ENCODE results near the gene CELF2.

CELF2 gene

GRCh38 chr10:11227103-11227502 is 209.4 kb downstream of the CELF2 start:
- TF ChIP-seq, protein P1, sequence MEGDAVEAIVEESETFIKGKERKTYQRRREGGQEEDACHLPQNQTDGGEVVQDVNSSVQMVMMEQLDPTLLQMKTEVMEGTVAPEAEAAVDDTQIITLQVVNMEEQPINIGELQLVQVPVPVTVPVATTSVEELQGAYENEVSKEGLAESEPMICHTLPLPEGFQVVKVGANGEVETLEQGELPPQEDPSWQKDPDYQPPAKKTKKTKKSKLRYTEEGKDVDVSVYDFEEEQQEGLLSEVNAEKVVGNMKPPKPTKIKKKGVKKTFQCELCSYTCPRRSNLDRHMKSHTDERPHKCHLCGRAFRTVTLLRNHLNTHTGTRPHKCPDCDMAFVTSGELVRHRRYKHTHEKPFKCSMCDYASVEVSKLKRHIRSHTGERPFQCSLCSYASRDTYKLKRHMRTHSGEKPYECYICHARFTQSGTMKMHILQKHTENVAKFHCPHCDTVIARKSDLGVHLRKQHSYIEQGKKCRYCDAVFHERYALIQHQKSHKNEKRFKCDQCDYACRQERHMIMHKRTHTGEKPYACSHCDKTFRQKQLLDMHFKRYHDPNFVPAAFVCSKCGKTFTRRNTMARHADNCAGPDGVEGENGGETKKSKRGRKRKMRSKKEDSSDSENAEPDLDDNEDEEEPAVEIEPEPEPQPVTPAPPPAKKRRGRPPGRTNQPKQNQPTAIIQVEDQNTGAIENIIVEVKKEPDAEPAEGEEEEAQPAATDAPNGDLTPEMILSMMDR (IDR thresholded peaks at IDR 0.05) = no peak
- Histone ChIP-seq H3K27me3 (no peaks in the 10 kb centered on the region), H3K27ac (no peak overlapping the region), H3K36me3 (peaks cover 0 to 7% (median 0%) of the 10 kb centered on the region in 3 donors), H3K9me3 (no peaks in the 10 kb centered on the region), H3K4me1 (peaks cover 0 to 7% (median 0%) of the 10 kb centered on the region in 4 donors), H3K4me3 (no peak overlapping the region)
- no peak for DNase-seq
- intact Hi-C loops (cut with DNase I; ENCODE audit: low total_unique reads) = no loop called here

GRCh38 chr10:11229893-11230292 is 212.2 kb downstream of the CELF2 start:
- no peak for DNase-seq
- TF ChIP-seq, protein P1 (IDR thresholded peaks at IDR 0.05) = no peak
- intact Hi-C loops (cut with DNase I; ENCODE audit: low total_unique reads) = no loop called here
- H3K9me3 ChIP-seq = no peaks in the 10 kb centered on the region
- peaks cover 0 to 7% (median 0%) of the 10 kb centered on the region in 3 donors for H3K36me3 ChIP-seq
- H3K27me3 ChIP-seq = no peaks in the 10 kb centered on the region
- no peak overlapping the region for H3K27ac ChIP-seq
- H3K4me3 ChIP-seq = no peak overlapping the region
- H3K4me1 ChIP-seq = peaks cover 0 to 7% (median 0%) of the 10 kb centered on the region in 4 donors

- Histone ChIP-seq H3K36me3 (peaks cover 0 to 7% (median 0%) of the 10 kb centered on the region in 3 donors), H3K4me3 (no peak overlapping the region), H3K27me3 (no peaks in the 10 kb centered on the region), H3K9me3 (no peaks in the 10 kb centered on the region), H3K27ac (no peak overlapping the region), H3K4me1 (peaks cover 0 to 7% (median 0%) of the 10 kb centered on the region in 4 donors)
- TF ChIP-seq, protein P1 (IDR thresholded peaks at IDR 0.05) = no peak
- intact Hi-C loops (cut with DNase I; ENCODE audit: low total_unique reads) = no loop called here
- DNase-seq = no peak
Observed at GRCh38 chr10:11230498-11231167, 213.0 kb downstream of the CELF2 start.

DNA sequence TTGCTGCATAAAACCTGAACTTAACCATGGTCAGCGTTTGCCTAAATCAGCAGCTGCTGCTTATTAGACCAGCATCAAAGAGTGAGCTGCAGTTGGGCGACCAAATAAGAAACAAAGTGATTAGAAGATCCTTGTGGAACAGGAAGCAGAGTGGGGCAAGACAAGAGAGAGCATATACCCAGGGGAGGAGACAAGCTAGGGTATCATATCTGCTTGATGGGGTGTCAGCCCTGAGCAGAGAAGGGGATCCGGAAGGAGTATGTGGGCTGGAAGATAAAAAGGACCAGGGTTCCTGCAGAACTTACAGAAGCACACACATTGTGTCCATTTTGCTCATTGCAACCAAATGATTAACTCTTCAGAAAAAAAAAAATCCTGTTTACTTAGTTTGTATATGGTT is 213.6 kb downstream of the CELF2 start:
- Histone ChIP-seq H3K4me1 (peaks cover 0 to 7% (median 0%) of the 10 kb centered on the region in 4 donors), H3K27me3 (no peaks in the 10 kb centered on the region), H3K4me3 (no peak overlapping the region), H3K36me3 (peaks cover 0 to 7% (median 0%) of the 10 kb centered on the region in 3 donors), H3K27ac (no peak overlapping the region), H3K9me3 (no peaks in the 10 kb centered on the region)
- DNase-seq = no peak
- TF ChIP-seq, protein P1 (IDR thresholded peaks at IDR 0.05) = no peak
- intact Hi-C loops (cut with DNase I; ENCODE audit: low total_unique reads) = no loop called here

DNA sequence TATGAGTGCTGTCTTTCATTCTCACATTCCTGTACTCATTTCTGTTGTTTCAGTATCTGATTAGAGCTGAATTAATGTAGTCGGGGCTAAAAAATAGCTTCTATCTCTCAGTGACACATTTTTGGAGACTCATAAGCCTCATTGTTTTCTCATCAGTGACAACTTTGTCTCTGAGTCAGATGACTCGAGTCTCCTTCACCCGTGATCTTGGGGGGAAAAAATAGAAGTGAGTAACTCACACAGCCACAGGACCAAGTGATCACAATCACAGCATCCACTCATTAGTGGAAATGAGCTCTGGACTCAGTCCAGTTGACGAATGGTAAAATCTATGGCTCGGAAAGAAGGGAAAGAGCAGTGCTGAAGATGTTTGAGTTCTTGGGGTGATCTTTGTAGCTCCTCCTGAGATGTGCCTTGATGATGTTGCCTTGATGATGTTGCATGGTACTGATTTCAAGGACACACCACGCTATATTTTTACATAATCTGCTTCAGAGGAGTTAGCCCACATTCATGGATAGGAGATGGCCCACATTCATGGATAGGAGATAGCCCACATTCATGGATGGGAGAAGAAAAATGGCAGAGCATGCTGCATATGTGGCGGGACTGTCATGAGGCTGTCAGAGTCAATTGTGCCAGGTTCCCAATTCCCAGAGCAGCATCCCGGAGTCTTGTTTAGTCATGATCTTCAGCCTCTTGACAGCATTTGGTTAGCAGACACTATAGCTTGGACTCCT is 214.7 kb downstream of the CELF2 start:
- Histone ChIP-seq H3K9me3 (no peaks in the 10 kb centered on the region), H3K27me3 (no peaks in the 10 kb centered on the region), H3K4me3 (no peak overlapping the region), H3K36me3 (peaks cover 0 to 7% (median 0%) of the 10 kb centered on the region in 3 donors), H3K27ac (no peak overlapping the region), H3K4me1 (peaks cover 0 to 7% (median 0%) of the 10 kb centered on the region in 4 donors)
- no peak for DNase-seq
- TF ChIP-seq, protein P1 (IDR thresholded peaks at IDR 0.05) = no peak
- intact Hi-C loops (cut with DNase I; ENCODE audit: low total_unique reads) = no loop called here
